ENCODE results near the gene UCP1. TPM values are rescaled to one million over a fixed set of nuclear protein-coding genes. Genes with fewer than 3 reads are reported as not detected.

The UCP1 gene
- 19.5 TPM for total RNA-seq (ENCODE audit: unreplicated experiment)
- long read RNA-seq, partial matches to known transcripts, result 1 of 8 reads
- long read RNA-seq, other reads (novel, unspliced or antisense), result 3 of 8 reads

DNA sequence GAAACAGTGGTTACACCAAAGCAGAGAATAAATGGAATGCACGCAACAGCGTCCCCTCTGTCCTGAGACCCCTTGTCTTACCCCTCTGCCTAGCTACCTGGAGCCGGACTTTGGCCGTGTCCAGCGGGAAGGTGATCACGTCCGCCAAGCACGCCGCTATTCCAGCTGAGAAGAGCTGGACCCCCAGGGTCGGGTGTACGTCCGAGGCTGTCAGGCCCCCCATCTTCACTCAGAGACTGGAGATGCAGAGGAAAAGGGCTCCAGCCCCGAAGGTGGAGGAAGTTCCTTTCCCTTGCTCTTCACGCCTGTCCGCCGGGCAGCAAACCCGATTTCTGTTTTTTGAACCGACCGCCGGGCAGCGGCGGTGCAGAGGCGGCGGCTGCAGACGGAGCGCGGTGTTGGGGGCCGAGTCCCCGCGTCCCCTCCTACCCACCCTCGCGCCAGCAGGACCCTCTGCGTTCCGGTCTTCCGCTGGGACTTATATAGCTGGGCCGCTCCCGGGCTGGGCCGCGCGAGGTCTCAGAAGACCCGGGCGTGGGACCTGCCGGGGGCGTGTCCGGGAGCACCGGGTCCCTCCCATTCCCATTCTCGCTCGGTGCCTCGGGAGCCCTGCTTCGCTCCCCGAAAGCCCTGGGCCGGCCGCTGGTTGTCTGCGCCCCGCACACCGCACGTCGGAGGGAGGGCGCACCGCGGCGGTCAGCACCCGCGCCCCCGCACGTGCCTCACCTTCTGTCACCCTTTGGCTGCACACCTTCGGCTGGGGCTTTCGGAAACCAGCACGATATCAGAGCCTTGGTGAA, at the start of gene UCP1:
Gene UCP1, minus strand, starts transcription at position 455 of the 800 bp plus-strand sequence. Its CDS starts 232 bp downstream, at position 223.
- Mint-ChIP-seq H3K4me1 (ENCODE audit: unreplicated experiment) (peaks cover 20% of the 10 kb centered on the region), H3K27ac (ENCODE audit: unreplicated experiment) (peak within 1 kb of the TSS; percentile 84), H3K36me3 (ENCODE audit: low read depth, unreplicated experiment) (peaks cover 3% of the 10 kb centered on the region), H3K9me3 (ENCODE audit: unreplicated experiment) (no peaks in the 10 kb centered on the region), H3K27me3 (ENCODE audit: unreplicated experiment) (peaks cover 10% of the 10 kb centered on the region), H3K4me3 (ENCODE audit: unreplicated experiment) (peak within 1 kb of the TSS; percentile 97)
- TF ChIP-seq CTCF (IDR thresholded peaks at IDR 0.05; ENCODE audit: unreplicated experiment), result no peak
- DNase-seq (ENCODE audit: low spot score), result peak; percentile 73

GRCh38 chr4:140617499-140618248, 48.9 kb upstream of the UCP1 start:
- Mint-ChIP-seq H3K9me3 (ENCODE audit: unreplicated experiment) (no peaks in the 10 kb centered on the region), H3K4me3 (ENCODE audit: unreplicated experiment) (no peak overlapping the region), H3K27ac (ENCODE audit: unreplicated experiment) (peak overlapping the region; percentile 50), H3K4me1 (ENCODE audit: unreplicated experiment) (no peaks in the 10 kb centered on the region), H3K27me3 (ENCODE audit: unreplicated experiment) (no peaks in the 10 kb centered on the region), H3K36me3 (ENCODE audit: low read depth, unreplicated experiment) (peaks cover 1% of the 10 kb centered on the region)
- no peak for DNase-seq (ENCODE audit: low spot score)
- no peak for TF ChIP-seq CTCF (IDR thresholded peaks at IDR 0.05; ENCODE audit: unreplicated experiment)

GRCh38 chr4:140615451-140615850, 46.7 kb upstream of the UCP1 start:
- Mint-ChIP-seq H3K9me3 (ENCODE audit: unreplicated experiment) (no peaks in the 10 kb centered on the region), H3K36me3 (ENCODE audit: low read depth, unreplicated experiment) (no peaks in the 10 kb centered on the region), H3K27me3 (ENCODE audit: unreplicated experiment) (no peaks in the 10 kb centered on the region), H3K27ac (ENCODE audit: unreplicated experiment) (no peak overlapping the region), H3K4me3 (ENCODE audit: unreplicated experiment) (no peak overlapping the region), H3K4me1 (ENCODE audit: unreplicated experiment) (no peaks in the 10 kb centered on the region)
- DNase-seq (ENCODE audit: low spot score), result no peak
- TF ChIP-seq CTCF (IDR thresholded peaks at IDR 0.05; ENCODE audit: unreplicated experiment), result no peak

GRCh38 chr4:140612357-140612756, 43.6 kb upstream of the UCP1 start:
- TF ChIP-seq CTCF (IDR thresholded peaks at IDR 0.05; ENCODE audit: unreplicated experiment), result no peak
- peaks cover 2% of the 10 kb centered on the region for H3K27me3 Mint-ChIP-seq (ENCODE audit: unreplicated experiment)
- no peak overlapping the region for H3K27ac Mint-ChIP-seq (ENCODE audit: unreplicated experiment)
- H3K9me3 Mint-ChIP-seq (ENCODE audit: unreplicated experiment), result no peaks in the 10 kb centered on the region
- no peak for DNase-seq (ENCODE audit: low spot score)
- no peaks in the 10 kb centered on the region for H3K36me3 Mint-ChIP-seq (ENCODE audit: low read depth, unreplicated experiment)
- H3K4me3 Mint-ChIP-seq (ENCODE audit: unreplicated experiment), result no peak overlapping the region
- H3K4me1 Mint-ChIP-seq (ENCODE audit: unreplicated experiment), result peaks cover 12% of the 10 kb centered on the region
